Loucy (cell line): ENCODE data around the gene ANO8.

Source experiments
- EZH2phosphoT487 ChIP-seq: fragments of 200-600 bp; IDR thresholded peaks from 2 replicates; pipeline ENCODE4 v1.6.1; 2018; ENCODE audit warnings: antibody characterized with exemption, mild to moderate bottlenecking, moderate library complexity, borderline replicate concordance
- TF ChIP-seq, protein P1 (sequence below): fragments of 200-600 bp; sonication (generic); conservative IDR thresholded peaks from 2 replicates; pipeline ENCODE4 v1.5.1; 2014; ENCODE audit warnings: mild to moderate bottlenecking, antibody characterized with exemption, low read length

DNA sequence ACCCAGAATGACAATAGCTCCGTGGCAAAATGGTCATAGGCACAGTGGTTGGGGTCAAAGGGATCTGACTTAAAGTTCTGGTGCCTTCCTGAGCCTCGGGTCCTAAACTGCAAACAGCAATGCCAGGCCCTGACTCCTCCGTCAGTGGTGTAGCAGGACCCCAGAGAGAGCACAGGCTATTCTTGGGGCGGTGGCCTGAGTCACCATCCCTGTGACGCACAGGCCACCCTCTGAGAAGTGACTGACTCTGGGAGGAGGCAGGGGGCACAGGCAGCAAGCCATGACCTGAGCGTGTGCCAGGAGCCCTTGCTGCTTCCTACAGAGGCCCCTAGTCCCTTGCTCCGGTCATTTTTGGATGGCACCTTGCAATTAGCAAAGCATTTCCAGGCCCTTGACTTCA, 23.7 kb upstream of the ANO8 start:
- TF ChIP-seq, protein P1, sequence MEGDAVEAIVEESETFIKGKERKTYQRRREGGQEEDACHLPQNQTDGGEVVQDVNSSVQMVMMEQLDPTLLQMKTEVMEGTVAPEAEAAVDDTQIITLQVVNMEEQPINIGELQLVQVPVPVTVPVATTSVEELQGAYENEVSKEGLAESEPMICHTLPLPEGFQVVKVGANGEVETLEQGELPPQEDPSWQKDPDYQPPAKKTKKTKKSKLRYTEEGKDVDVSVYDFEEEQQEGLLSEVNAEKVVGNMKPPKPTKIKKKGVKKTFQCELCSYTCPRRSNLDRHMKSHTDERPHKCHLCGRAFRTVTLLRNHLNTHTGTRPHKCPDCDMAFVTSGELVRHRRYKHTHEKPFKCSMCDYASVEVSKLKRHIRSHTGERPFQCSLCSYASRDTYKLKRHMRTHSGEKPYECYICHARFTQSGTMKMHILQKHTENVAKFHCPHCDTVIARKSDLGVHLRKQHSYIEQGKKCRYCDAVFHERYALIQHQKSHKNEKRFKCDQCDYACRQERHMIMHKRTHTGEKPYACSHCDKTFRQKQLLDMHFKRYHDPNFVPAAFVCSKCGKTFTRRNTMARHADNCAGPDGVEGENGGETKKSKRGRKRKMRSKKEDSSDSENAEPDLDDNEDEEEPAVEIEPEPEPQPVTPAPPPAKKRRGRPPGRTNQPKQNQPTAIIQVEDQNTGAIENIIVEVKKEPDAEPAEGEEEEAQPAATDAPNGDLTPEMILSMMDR, result no peak
- TF ChIP-seq EZH2phosphoT487, result no peak
